Measurements from ENCODE around the gene GPI. TPM values are rescaled to one million over a fixed set of nuclear protein-coding genes. Genes with fewer than 3 reads are reported as not detected.

Gene GPI
- total and polyA plus RNA-seq, 2 of the 13 experiments (the other 11 are each of a cell fraction or from before 2014, with no cell fraction given), result 147 to 167 TPM

DNA sequence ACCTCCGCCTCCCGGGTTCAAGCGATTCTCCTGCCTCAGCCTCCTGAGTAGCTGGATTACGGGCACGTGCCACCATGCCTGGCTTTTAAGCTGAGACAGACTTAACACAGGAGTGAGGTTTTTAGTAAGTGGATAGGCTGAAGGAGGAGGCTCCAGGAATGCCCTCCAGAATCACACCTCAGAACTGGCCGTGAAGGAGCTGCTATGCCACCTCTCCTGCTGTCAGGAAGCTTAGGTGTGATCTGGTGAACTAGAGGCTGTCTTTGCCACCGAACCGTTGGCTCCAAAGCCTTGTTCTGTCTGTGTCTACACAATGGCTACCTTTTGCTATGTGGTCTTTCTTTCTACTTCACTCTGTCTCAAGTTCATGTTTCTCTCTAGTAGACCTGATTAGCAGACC is 43.4 kb downstream of the GPI start:
- no peak for TF ChIP-seq MAF1 (CRISPR knock-in tag; IDR thresholded peaks at IDR 0.05; ENCODE audit: borderline replicate concordance)
- no peak for TF ChIP-seq KDM5B (CRISPR knock-in tag; IDR thresholded peaks at IDR 0.05; ENCODE audit: borderline replicate concordance)
- TF ChIP-seq ZNF274 (CRISPR knock-in tag; IDR thresholded peaks at IDR 0.05), result no peak
- no peak for TF ChIP-seq TFDP2 (CRISPR knock-in tag; IDR thresholded peaks at IDR 0.05)
- no peak for TF ChIP-seq ZNF207 (IDR thresholded peaks at IDR 0.05; ENCODE audit: borderline replicate concordance)
- no peak for TF ChIP-seq TBX2 (CRISPR knock-in tag; IDR thresholded peaks at IDR 0.05; ENCODE audit: borderline replicate concordance)
- no peak for TF ChIP-seq REPIN1 (CRISPR knock-in tag; IDR thresholded peaks at IDR 0.05; ENCODE audit: borderline replicate concordance, low read depth)
- Histone ChIP-seq H3K36me3 (replicated peaks in 1 of 2; ENCODE audit: control insufficient read depth in 1 of 2, insufficient read depth in 2 of 2, low read length in 2 of 2) (peaks cover 3 to 28% of the 10 kb centered on the region in 2 experiments; a peak in 4 of 5 replicates), H3K4me2 (ENCODE audit: low read depth, low read length) (no peak overlapping the region), H3K79me2 (ENCODE audit: insufficient read depth, low read length) (peaks cover 13% of the 10 kb centered on the region), H2AFZ (ENCODE audit: low read length) (no peak overlapping the region), H3K9me3 (ENCODE audit: low read length) (no peaks in the 10 kb centered on the region), H3K4me1 (ENCODE audit: insufficient read depth, low read length) (peaks cover 23% of the 10 kb centered on the region), H3K27me3 (ENCODE audit: control insufficient read depth in 1 of 2, insufficient read depth in 2 of 2, low read length in 2 of 2) (no peaks in the 10 kb centered on the region), H3K27ac (ENCODE audit: extremely low read length, insufficient read depth, low read length) (no peak overlapping the region), H3K4me3 (replicated peaks in 1 of 3; ENCODE audit: insufficient read depth in 1 of 3, low read depth in 2 of 3, low read length in 3 of 3) (no peak overlapping the region), H4K20me1 (ENCODE audit: insufficient read depth, low read length) (no peaks in the 10 kb centered on the region), H3K9ac (ENCODE audit: insufficient read depth, low read depth, low read length) (no peak overlapping the region)
- ChIA-PET POLR2A (no interaction called here), CTCF (ENCODE audit: low intra/inter-chr PET ratio, low total read pairs) (no interaction called here)
- ATAC-seq, result no peak
- intact Hi-C loops (cut with micrococcal nuclease; ENCODE audit: unreplicated experiment), result no loop called here
- 98% methylated on average over 7 of the region's 8 CpGs for WGBS (ENCODE audit: low lambda C conversion rate)
- DNase-seq (ENCODE audit: low spot score), result no peak
- BruUV-seq (replicated peaks), result no TSS peak
- FAIRE-seq, result no peak
- in situ Hi-C loops (cut with HindIII; ENCODE audit: extremely low pct_ligation_motif_present, low pct_unique_long_range_greater_than_20kb), result no loop called here
